Measurements from ENCODE around the gene TNPO1. TPM values are rescaled to one million over a fixed set of nuclear protein-coding genes. Genes with fewer than 3 reads are reported as not detected.

Gene TNPO1
- total RNA-seq (2022; extraction: Qiagen RNA extraction; ENCODE audit: low read depth) = 145 to 190 TPM (median 166 TPM) in 5 replicates

DNA sequence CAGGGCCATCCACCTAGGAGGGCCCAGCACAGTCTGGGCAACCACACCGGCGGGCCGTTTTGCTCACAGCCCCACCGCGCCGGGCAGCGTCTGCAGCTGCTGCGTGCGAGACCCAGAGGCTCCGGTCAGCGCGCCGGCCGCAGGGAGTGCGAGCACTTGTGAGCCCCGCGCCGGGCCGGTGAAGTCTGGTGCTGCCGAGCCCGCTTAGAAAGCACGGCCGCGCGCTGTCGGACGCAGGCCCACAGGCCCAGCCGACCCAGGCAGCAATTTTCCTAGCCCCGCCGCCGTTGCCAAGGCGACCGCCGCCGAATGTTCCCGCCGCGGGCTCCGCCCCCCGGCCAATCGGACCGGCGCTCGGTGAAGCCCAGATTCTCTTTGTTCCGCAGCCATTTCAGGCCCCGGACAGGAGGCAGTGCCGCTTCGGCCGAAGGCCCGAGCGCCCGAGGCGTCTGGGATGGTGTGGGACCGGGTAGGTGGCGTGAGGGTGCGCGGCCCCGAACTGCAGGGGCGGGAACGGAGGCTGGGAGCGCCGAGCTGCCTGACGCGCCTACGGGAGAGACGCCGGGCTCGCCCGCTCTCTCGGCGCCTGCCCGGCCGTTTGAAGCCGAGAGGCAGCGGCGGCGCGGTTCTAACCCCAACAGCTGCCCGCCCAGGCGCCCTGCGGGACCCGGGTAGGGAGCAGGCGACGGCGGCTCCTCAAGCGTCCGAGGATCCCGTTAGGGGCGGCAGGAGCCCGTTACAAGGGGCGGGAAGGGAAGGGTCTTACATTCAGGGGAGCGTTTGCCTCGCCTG, at the start of gene TNPO1:
TSS of gene TNPO1 (plus strand) at position 378 of the 792 bp plus-strand sequence. CDS start at position 455, 77 bp downstream.

GRCh38 chr5:72955768-72956323, 139.4 kb downstream of the TNPO1 start, which contains the start of gene FCHO2:
Gene FCHO2 (plus strand): TSS chr5:72956041. CDS start chr5:72956097, 56 bp downstream.

Other genes with a start within 250 kb of the TNPO1 start
- 8.9 to 15.4 TPM (median 13.9 TPM) in 5 replicates for gene FCHO2, start 139.4 kb downstream of the TNPO1 start, total RNA-seq (2022; extraction: Qiagen RNA extraction; ENCODE audit: low read depth)

Measured in A549 treated with DMSO at 1 μM for 4 hours (cell line).